ENCODE results near the gene TRAPPC2L. TPM values are rescaled to one million over a fixed set of nuclear protein-coding genes. Genes with fewer than 3 reads are reported as not detected.
A peak's percentile ranks its signal among the peaks of the same experiment; 100 is the strongest.

Gene TRAPPC2L
- total RNA-seq, 1 donor from 2014 or later: 50.6 TPM

GRCh38 chr16:88865742-88866141 is 8.8 kb downstream of the TRAPPC2L start:
- Mint-ChIP-seq H3K36me3 (ENCODE audit: unreplicated experiment) (no peaks in the 10 kb centered on the region), H3K9me3 (ENCODE audit: unreplicated experiment) (peaks cover 11% of the 10 kb centered on the region), H3K4me3 (ENCODE audit: unreplicated experiment) (no peak overlapping the region), H3K27me3 (ENCODE audit: unreplicated experiment) (peaks cover 18% of the 10 kb centered on the region), H3K4me1 (ENCODE audit: low read depth, unreplicated experiment) (peaks cover 21% of the 10 kb centered on the region), H3K27ac (ENCODE audit: unreplicated experiment) (no peak overlapping the region)
- TF ChIP-seq CTCF (IDR thresholded peaks at IDR 0.05; ENCODE audit: partially characterized antibody, unreplicated experiment): no peak
- DNase-seq: no peak

GRCh38 chr16:88866151-88866920 is 9.4 kb downstream of the TRAPPC2L start, which contains the start of gene PABPN1L:
Gene PABPN1L, minus strand, starts transcription at chr16:88866660. Its CDS starts 54 bp downstream, at chr16:88866606.
- H3K27ac Mint-ChIP-seq (ENCODE audit: unreplicated experiment): no peak within 1 kb of the TSS
- no peak for TF ChIP-seq CTCF (IDR thresholded peaks at IDR 0.05; ENCODE audit: partially characterized antibody, unreplicated experiment)

GRCh38 chr16:88867581-88868246 is 10.8 kb downstream of the TRAPPC2L start:
- no peak for TF ChIP-seq CTCF (IDR thresholded peaks at IDR 0.05; ENCODE audit: partially characterized antibody, unreplicated experiment)
- no peaks in the 10 kb centered on the region for H3K36me3 Mint-ChIP-seq (ENCODE audit: unreplicated experiment)
- no peak for DNase-seq
- peaks cover 28% of the 10 kb centered on the region for H3K4me1 Mint-ChIP-seq (ENCODE audit: low read depth, unreplicated experiment)
- no peak overlapping the region for H3K27ac Mint-ChIP-seq (ENCODE audit: unreplicated experiment)
- no peak overlapping the region for H3K4me3 Mint-ChIP-seq (ENCODE audit: unreplicated experiment)
- peaks cover 15% of the 10 kb centered on the region for H3K9me3 Mint-ChIP-seq (ENCODE audit: unreplicated experiment)
- H3K27me3 Mint-ChIP-seq (ENCODE audit: unreplicated experiment): peaks cover 24% of the 10 kb centered on the region

More at GRCh38 chr16:88866151-88866920, 9.4 kb downstream of the TRAPPC2L start, which contains the start of gene PABPN1L:
- H3K27me3 Mint-ChIP-seq (ENCODE audit: unreplicated experiment): peaks cover 22% of the 10 kb centered on the region
- H3K4me1 Mint-ChIP-seq (ENCODE audit: low read depth, unreplicated experiment): peaks cover 25% of the 10 kb centered on the region
- no peak for DNase-seq
- no peaks in the 10 kb centered on the region for H3K36me3 Mint-ChIP-seq (ENCODE audit: unreplicated experiment)
- H3K9me3 Mint-ChIP-seq (ENCODE audit: unreplicated experiment): peaks cover 14% of the 10 kb centered on the region
- H3K4me3 Mint-ChIP-seq (ENCODE audit: unreplicated experiment): peak within 1 kb of the TSS; percentile 57

GRCh38 chr16:88868974-88869672 is 12.2 kb downstream of the TRAPPC2L start:
- peaks cover 24% of the 10 kb centered on the region for H3K27me3 Mint-ChIP-seq (ENCODE audit: unreplicated experiment)
- peak overlapping the region; percentile 81 for H3K27ac Mint-ChIP-seq (ENCODE audit: unreplicated experiment)
- H3K9me3 Mint-ChIP-seq (ENCODE audit: unreplicated experiment): peaks cover 15% of the 10 kb centered on the region
- DNase-seq: no peak
- H3K4me3 Mint-ChIP-seq (ENCODE audit: unreplicated experiment): peak overlapping the region; percentile 55
- H3K4me1 Mint-ChIP-seq (ENCODE audit: low read depth, unreplicated experiment): peaks cover 28% of the 10 kb centered on the region
- TF ChIP-seq CTCF (IDR thresholded peaks at IDR 0.05; ENCODE audit: partially characterized antibody, unreplicated experiment): no peak
- H3K36me3 Mint-ChIP-seq (ENCODE audit: unreplicated experiment): no peaks in the 10 kb centered on the region

Measured in glutamatergic neuron (in vitro differentiated cells).